Measurements from ENCODE around the gene NRP1. TPM values are rescaled to one million over a fixed set of nuclear protein-coding genes. Genes with fewer than 3 reads are reported as not detected.

Gene NRP1
- polyA plus RNA-seq, 3 donors, result 1.1 to 1.7 (median 1.3) TPM

DNA sequence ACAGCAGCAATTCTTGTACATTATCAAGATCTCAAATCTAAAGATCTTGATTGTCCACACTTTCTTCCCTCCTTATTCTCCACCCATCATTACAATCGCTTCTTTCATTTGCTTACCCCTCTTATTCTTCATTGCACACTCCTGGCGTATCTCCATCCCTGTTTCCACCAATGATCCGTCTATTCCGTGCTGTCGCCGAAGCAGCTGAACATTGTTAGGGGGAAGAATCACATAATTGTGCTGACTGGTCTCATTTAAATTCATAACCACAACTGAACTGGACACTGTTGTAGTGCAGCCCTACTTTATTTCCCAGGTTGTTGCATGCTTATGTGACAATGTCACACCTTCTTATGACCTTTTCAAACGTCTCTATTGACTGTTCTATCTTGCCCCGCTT is 18.9 kb upstream of the NRP1 start:
- no peak overlapping the region for H2AFZ ChIP-seq (ENCODE audit: insufficient read depth, low read depth, low read length, poor library complexity, severe bottlenecking)
- H3K36me3 Mint-ChIP-seq, result no peaks in the 10 kb centered on the region

GRCh38 chr10:33352615-33353014 is 18.1 kb upstream of the NRP1 start:
- H3K9me3 Mint-ChIP-seq, result peaks cover 0 to 6% (median 2%) of the 10 kb centered on the region in 7 donors
- intact Hi-C loops (cut with micrococcal nuclease), result no loop called here
- Histone ChIP-seq H3K79me2 (ENCODE audit: insufficient read depth, low read length) (no peaks in the 10 kb centered on the region), H3K36me3 (replicated peaks in 1 of 2; ENCODE audit: control insufficient read depth in 1 of 2, insufficient read depth in 2 of 2, low read length in 2 of 2) (no peaks in the 10 kb centered on the region), H3K27me3 (ENCODE audit: control insufficient read depth in 2 of 2, insufficient read depth in 2 of 2, low read length in 2 of 2) (peaks cover 2 to 4% of the 10 kb centered on the region in 2 donors), H3K9ac (ENCODE audit: insufficient read depth, low read length, poor library complexity, severe bottlenecking) (no peak overlapping the region), H2AFZ (ENCODE audit: insufficient read depth, low read depth, low read length, poor library complexity, severe bottlenecking) (no peak overlapping the region), H3K27ac (ENCODE audit: low read depth in 1 of 2, low read length in 2 of 2) (no peak overlapping the region), H3K4me2 (replicated peaks; ENCODE audit: extremely low read depth, low read length, poor library complexity, severe bottlenecking) (no peak overlapping the region), H4K20me1 (ENCODE audit: insufficient read depth, low read length) (no peaks in the 10 kb centered on the region), H3K9me3 (replicated peaks in 1 of 2; ENCODE audit: control insufficient read depth in 1 of 2, insufficient read depth in 1 of 2, low read length in 2 of 2) (no peaks in the 10 kb centered on the region), H3K4me3 (replicated peaks in 1 of 3; ENCODE audit: low read depth in 2 of 3, low read length in 3 of 3) (no peak overlapping the region), H3K4me1 (ENCODE audit: control insufficient read depth in 1 of 2, insufficient read depth in 2 of 2, low read length in 2 of 2) (peaks cover 8 to 12% of the 10 kb centered on the region in 2 donors)
- H3K27ac Mint-ChIP-seq, result no peak overlapping the region
- no peak overlapping the region for H3K4me3 Mint-ChIP-seq
- H3K27me3 Mint-ChIP-seq (ENCODE audit: low read depth in 3 of 3), result peaks cover 2 to 4% (median 3%) of the 10 kb centered on the region in 3 donors
- H3K36me3 Mint-ChIP-seq, result no peaks in the 10 kb centered on the region
- no peak for TF ChIP-seq CTCF (IDR thresholded peaks at IDR 0.05)
- no peaks in the 10 kb centered on the region for H3K4me1 Mint-ChIP-seq
- WGBS (ENCODE audit: insufficient coverage), result 100% methylated on average over 1 of the region's 3 CpGs
- DNase-seq, result no peak

More for the DNA sequence above, 18.9 kb upstream of the NRP1 start:
- Histone ChIP-seq H3K4me3 (replicated peaks in 1 of 3; ENCODE audit: low read depth in 2 of 3, low read length in 3 of 3) (no peak overlapping the region), H3K27ac (ENCODE audit: low read depth in 1 of 2, low read length in 2 of 2) (no peak overlapping the region), H3K9me3 (replicated peaks in 1 of 2; ENCODE audit: control insufficient read depth in 1 of 2, insufficient read depth in 1 of 2, low read length in 2 of 2) (no peaks in the 10 kb centered on the region), H3K79me2 (ENCODE audit: insufficient read depth, low read length) (no peaks in the 10 kb centered on the region), H4K20me1 (ENCODE audit: insufficient read depth, low read length) (no peaks in the 10 kb centered on the region), H3K9ac (ENCODE audit: insufficient read depth, low read length, poor library complexity, severe bottlenecking) (no peak overlapping the region), H3K4me1 (ENCODE audit: control insufficient read depth in 1 of 2, insufficient read depth in 2 of 2, low read length in 2 of 2) (peaks cover 8 to 12% of the 10 kb centered on the region in 2 donors), H3K27me3 (ENCODE audit: control insufficient read depth in 2 of 2, insufficient read depth in 2 of 2, low read length in 2 of 2) (peaks cover 2 to 4% of the 10 kb centered on the region in 2 donors), H3K4me2 (replicated peaks; ENCODE audit: extremely low read depth, low read length, poor library complexity, severe bottlenecking) (no peak overlapping the region), H3K36me3 (replicated peaks in 1 of 2; ENCODE audit: control insufficient read depth in 1 of 2, insufficient read depth in 2 of 2, low read length in 2 of 2) (no peaks in the 10 kb centered on the region)
- WGBS (ENCODE audit: insufficient coverage), result 79% methylated on average over 1 of the region's 8 CpGs
- H3K9me3 Mint-ChIP-seq, result peaks cover 0 to 5% (median 2%) of the 10 kb centered on the region in 7 donors
- peaks cover under 1 to 4% (median 1%) of the 10 kb centered on the region in 3 donors for H3K27me3 Mint-ChIP-seq (ENCODE audit: low read depth in 3 of 3)
- intact Hi-C loops (cut with micrococcal nuclease), result no loop called here
- H3K4me3 Mint-ChIP-seq, result no peak overlapping the region
- no peak for DNase-seq
- no peak for TF ChIP-seq CTCF (IDR thresholded peaks at IDR 0.05)
- no peak overlapping the region for H3K27ac Mint-ChIP-seq
- no peaks in the 10 kb centered on the region for H3K4me1 Mint-ChIP-seq
